Thoracic aorta (tissue), 2 donors: ENCODE measurements around the gene PIAS4. TPM values are rescaled to one million over a fixed set of nuclear protein-coding genes. Genes with fewer than 3 reads are reported as not detected.

Experiments
- ATAC-seq: fragments of 150-250 bp; one replicate; pipeline ENCODE4 v1.8.0; 2017; ENCODE audit warnings: low read depth; ENCODE audit not compliant: insufficient number of reproducible peaks, low FRiP score
- DNase-seq: peaks from one replicate; pipeline ENCODE4 v3.0.0-alpha.2; 2020; ENCODE audit warnings: low spot score
- H3K27ac ChIP-seq, 2 donors: fragments of 200-600 bp; sonication (generic); 1 replicate in 1 of 2; 2 replicates in 1 of 2; pipeline ENCODE4 v1.5.1; 2016; ENCODE audit warnings: mild to moderate bottlenecking in 2 of 2, moderate library complexity in 2 of 2
- H3K27me3 ChIP-seq: fragments of 200-600 bp; sonication (generic); replicated peaks from 2 replicates; pipeline ENCODE4 v1.6.0; 2016; ENCODE audit warnings: mild to moderate bottlenecking; ENCODE audit not compliant: insufficient read depth
- H3K36me3 ChIP-seq: fragments of 200-600 bp; sonication (generic); one replicate; pipeline ENCODE4 v1.5.1; 2016
- H3K4me1 ChIP-seq, 2 donors: fragments of 200-600 bp; sonication (generic); 1 replicate in 1 of 2; 2 replicates in 1 of 2; pipeline versions ENCODE4 v1.5.1 to v1.6.0; 2016; ENCODE audit warnings: low read depth in 2 of 2, mild to moderate bottlenecking in 1 of 2; ENCODE audit not compliant: control insufficient read depth in 1 of 2
- H3K4me3 ChIP-seq: fragments of 200-600 bp; sonication (generic); 2 replicates; pipeline ENCODE4 v1.5.1; 2016; ENCODE audit warnings: mild to moderate bottlenecking
- H3K9me3 ChIP-seq: fragments of 200-600 bp; sonication (generic); 2 replicates; pipeline ENCODE4 v1.5.1; 2016
- total RNA-seq, 2 donors: library from RNA; depleted of rRNA; stranded (reverse); fragments of >200 nt; gene quantifications; one replicate each; pipeline versions ENCODE4 v1.1.0 to v1.2.3, GENCODE V29; 2016
- TF ChIP-seq, protein P1 (sequence below): fragments of 200-600 bp; sonication (generic); IDR thresholded peaks from one replicate; pipeline ENCODE4 v1.5.1; 2019; ENCODE audit warnings: antibody characterized with exemption

The PIAS4 gene
- total RNA-seq, 2 donors from 2014 or later, result 10.2 to 32.2 TPM

- Histone ChIP-seq H3K4me1 (no peaks in the 10 kb centered on the region), H3K27ac (no peak overlapping the region), H3K36me3 (peaks cover 44% of the 10 kb centered on the region), H3K4me3 (no peak overlapping the region), H3K9me3 (no peaks in the 10 kb centered on the region), H3K27me3 (no peaks in the 10 kb centered on the region)
- TF ChIP-seq, protein P1, sequence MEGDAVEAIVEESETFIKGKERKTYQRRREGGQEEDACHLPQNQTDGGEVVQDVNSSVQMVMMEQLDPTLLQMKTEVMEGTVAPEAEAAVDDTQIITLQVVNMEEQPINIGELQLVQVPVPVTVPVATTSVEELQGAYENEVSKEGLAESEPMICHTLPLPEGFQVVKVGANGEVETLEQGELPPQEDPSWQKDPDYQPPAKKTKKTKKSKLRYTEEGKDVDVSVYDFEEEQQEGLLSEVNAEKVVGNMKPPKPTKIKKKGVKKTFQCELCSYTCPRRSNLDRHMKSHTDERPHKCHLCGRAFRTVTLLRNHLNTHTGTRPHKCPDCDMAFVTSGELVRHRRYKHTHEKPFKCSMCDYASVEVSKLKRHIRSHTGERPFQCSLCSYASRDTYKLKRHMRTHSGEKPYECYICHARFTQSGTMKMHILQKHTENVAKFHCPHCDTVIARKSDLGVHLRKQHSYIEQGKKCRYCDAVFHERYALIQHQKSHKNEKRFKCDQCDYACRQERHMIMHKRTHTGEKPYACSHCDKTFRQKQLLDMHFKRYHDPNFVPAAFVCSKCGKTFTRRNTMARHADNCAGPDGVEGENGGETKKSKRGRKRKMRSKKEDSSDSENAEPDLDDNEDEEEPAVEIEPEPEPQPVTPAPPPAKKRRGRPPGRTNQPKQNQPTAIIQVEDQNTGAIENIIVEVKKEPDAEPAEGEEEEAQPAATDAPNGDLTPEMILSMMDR, result no peak
- DNase-seq (no peak), ATAC-seq (no peak)
Observed at GRCh38 chr19:4030552-4030951, 23.0 kb downstream of the PIAS4 start.

GRCh38 chr19:4030981-4031380 lies 23.4 kb downstream of the PIAS4 start:
- Histone ChIP-seq H3K9me3 (no peaks in the 10 kb centered on the region), H3K27ac (no peak overlapping the region), H3K27me3 (no peaks in the 10 kb centered on the region), H3K4me3 (no peak overlapping the region), H3K36me3 (peaks cover 41% of the 10 kb centered on the region), H3K4me1 (no peaks in the 10 kb centered on the region)
- TF ChIP-seq, protein P1, result no peak
- ATAC-seq (no peak), DNase-seq (no peak)

GRCh38 chr19:4031420-4031819 lies 23.9 kb downstream of the PIAS4 start:
- Histone ChIP-seq H3K27ac (no peak overlapping the region), H3K9me3 (no peaks in the 10 kb centered on the region), H3K4me3 (no peak overlapping the region), H3K36me3 (peaks cover 41% of the 10 kb centered on the region), H3K4me1 (no peaks in the 10 kb centered on the region), H3K27me3 (no peaks in the 10 kb centered on the region)
- ATAC-seq, result no peak
- DNase-seq, result no peak
- TF ChIP-seq, protein P1, result no peak

DNA sequence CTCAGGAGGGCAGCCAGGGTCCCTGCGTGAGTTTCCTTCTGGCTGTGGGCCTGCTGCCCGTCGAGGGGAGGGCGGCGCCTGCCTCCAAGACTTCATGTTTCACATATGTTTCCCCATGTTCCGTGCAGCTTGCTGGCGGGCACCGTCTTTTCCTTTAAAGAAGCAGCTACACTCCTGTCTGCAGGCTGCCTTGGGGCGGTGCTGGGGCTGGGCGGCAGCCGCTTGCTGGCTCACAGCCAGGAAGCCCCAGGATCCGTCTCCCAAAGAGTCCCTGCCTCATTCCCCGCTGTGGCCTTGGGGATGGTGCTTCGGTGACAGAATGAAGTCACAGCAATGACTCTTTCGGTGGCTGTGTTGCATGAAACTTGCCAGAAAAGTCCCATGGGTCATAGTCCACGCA lies 24.9 kb downstream of the PIAS4 start:
- Histone ChIP-seq H3K27me3 (no peaks in the 10 kb centered on the region), H3K9me3 (no peaks in the 10 kb centered on the region), H3K36me3 (peaks cover 48% of the 10 kb centered on the region), H3K4me1 (no peaks in the 10 kb centered on the region), H3K27ac (no peak overlapping the region), H3K4me3 (no peak overlapping the region)
- ATAC-seq (no peak), DNase-seq (no peak)
- TF ChIP-seq, protein P1, result no peak

DNA sequence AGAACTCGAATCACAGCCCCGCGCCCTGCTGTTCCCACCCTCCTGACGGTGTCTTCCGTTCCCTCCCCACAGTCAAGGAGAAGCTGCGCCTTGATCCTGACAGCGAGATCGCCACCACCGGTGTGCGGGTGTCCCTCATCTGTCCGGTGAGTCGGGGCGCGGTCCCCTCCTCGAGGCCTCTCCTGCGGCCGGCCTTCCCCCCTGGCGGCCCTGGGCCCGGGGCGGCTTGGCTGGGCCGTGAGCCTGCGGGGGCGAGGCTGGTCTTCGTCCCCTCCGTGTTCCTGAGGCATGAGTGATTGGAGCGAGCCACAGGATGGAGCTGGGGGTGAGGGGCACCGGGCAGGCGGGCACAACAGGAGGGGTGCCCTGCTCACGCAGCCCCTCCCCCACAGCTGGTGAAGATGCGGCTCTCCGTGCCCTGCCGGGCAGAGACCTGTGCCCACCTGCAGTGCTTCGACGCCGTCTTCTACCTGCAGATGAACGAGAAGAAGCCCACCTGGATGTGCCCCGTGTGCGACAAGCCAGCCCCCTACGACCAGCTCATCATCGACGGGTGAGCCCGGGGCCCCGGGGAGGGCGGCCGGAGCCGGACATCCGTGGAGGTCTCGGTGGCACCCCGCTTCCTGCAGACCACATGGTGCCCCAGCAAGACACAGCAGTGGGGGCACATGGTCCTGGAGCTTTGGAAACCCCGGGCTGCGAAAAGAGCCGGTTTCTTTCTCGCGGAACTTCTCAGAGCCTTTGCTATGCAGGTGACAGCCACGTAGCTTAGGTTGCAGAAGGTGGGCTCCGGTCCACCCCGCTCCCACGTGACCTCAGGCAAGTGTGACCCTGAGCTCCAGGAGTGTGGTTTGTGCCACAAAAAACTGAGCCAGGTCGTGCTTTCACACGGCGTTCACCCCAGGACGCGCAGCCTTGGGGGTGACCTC lies 25.8 kb downstream of the PIAS4 start:
- no peaks in the 10 kb centered on the region for H3K9me3 ChIP-seq
- ATAC-seq, result no peak
- no peak overlapping the region for H3K27ac ChIP-seq
- H3K4me3 ChIP-seq, result no peak overlapping the region
- no peaks in the 10 kb centered on the region for H3K27me3 ChIP-seq
- TF ChIP-seq, protein P1, result no peak
- H3K36me3 ChIP-seq, result peaks cover 53% of the 10 kb centered on the region
- H3K4me1 ChIP-seq, result no peaks in the 10 kb centered on the region
- DNase-seq, result no peak
